NT2/D1 (cell line): Measurements from ENCODE around the gene ALDH1B1.

Source experiments
- DNase-seq: peaks from one replicate; pipeline ENCODE4 v3.0.0-alpha.2; 2011; ENCODE audit warnings: low read depth, low spot score
- H3K27me3 ChIP-seq: 2 replicates; pipeline ENCODE4 v1.6.0; 2011; ENCODE audit warnings: mild to moderate bottlenecking; ENCODE audit not compliant: insufficient read length, insufficient read depth
- H3K36me3 ChIP-seq: 2 replicates; pipeline ENCODE4 v1.6.1; 2011; ENCODE audit warnings: mild to moderate bottlenecking, low read length, mixed read lengths; ENCODE audit not compliant: insufficient read depth, insufficient read length
- H3K4me1 ChIP-seq: 2 replicates; pipeline ENCODE4 v1.5.1; 2011; ENCODE audit not compliant: insufficient read depth, insufficient read length
- H3K4me3 ChIP-seq: 2 replicates; pipeline ENCODE4 v1.5.1; 2011; ENCODE audit warnings: low read depth; ENCODE audit not compliant: insufficient read length
- H3K9ac ChIP-seq: 2 replicates; pipeline ENCODE4 v1.6.0; 2011; ENCODE audit warnings: low read depth; ENCODE audit not compliant: insufficient read length
- H3K9me3 ChIP-seq: 2 replicates; pipeline ENCODE4 v1.5.1; 2011; ENCODE audit warnings: mild to moderate bottlenecking, low read length; ENCODE audit not compliant: insufficient read depth
- SUZ12 ChIP-seq: IDR thresholded peaks from 2 replicates; pipeline ENCODE4 v1.6.1; 2011; ENCODE audit not compliant: insufficient read length, insufficient read depth; ENCODE audit errors: extremely low read depth
- YY1 ChIP-seq: IDR thresholded peaks from 2 replicates; pipeline ENCODE4 v1.6.1; 2011; ENCODE audit not compliant: insufficient read length, insufficient read depth
- ZNF274 ChIP-seq: IDR thresholded peaks from 2 replicates; pipeline ENCODE4 v1.6.1; 2011; ENCODE audit warnings: mild to moderate bottlenecking, low read depth, low read length

ALDH1B1 gene

GRCh38 chr9:38363589-38363925 is 28.9 kb upstream of the ALDH1B1 start:
- DNase-seq, result no peak
- TF ChIP-seq YY1 (no peak), SUZ12 (no peak), ZNF274 (no peak)
- H3K9me3 ChIP-seq, result no peaks in the 10 kb centered on the region

DNA sequence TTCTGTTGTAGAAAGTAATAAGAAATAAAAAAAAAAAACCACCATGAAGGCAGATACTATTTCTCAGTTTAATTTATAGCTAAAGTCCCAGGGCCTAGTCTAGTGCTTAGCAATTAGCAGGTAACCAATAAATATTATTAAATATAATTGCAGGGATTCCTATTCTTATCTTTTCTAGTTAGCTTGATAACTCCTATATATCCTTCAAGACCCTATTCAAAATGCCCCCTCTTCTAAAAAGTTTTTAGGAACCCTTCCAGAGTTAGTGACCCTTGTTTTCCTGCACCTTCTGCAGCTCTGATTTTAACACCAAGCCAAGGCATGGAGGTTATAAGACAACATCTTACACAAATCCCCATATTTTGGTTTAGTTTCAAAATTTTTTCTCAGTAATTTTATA is 24.6 kb upstream of the ALDH1B1 start:
- H3K4me3 ChIP-seq, result no peak overlapping the region
- no peaks in the 10 kb centered on the region for H3K9me3 ChIP-seq
- DNase-seq, result no peak
- peaks cover 8% of the 10 kb centered on the region for H3K4me1 ChIP-seq
- H3K36me3 ChIP-seq, result no peaks in the 10 kb centered on the region
- H3K9ac ChIP-seq, result no peak overlapping the region
- TF ChIP-seq ZNF274 (no peak), SUZ12 (no peak), YY1 (no peak)
- peaks cover 3% of the 10 kb centered on the region for H3K27me3 ChIP-seq

More at GRCh38 chr9:38363589-38363925, 28.9 kb upstream of the ALDH1B1 start:
- Histone ChIP-seq H3K4me1 (peaks cover 7% of the 10 kb centered on the region), H3K27me3 (peaks cover 2% of the 10 kb centered on the region), H3K36me3 (no peaks in the 10 kb centered on the region), H3K9ac (no peak overlapping the region), H3K4me3 (no peak overlapping the region)

DNA sequence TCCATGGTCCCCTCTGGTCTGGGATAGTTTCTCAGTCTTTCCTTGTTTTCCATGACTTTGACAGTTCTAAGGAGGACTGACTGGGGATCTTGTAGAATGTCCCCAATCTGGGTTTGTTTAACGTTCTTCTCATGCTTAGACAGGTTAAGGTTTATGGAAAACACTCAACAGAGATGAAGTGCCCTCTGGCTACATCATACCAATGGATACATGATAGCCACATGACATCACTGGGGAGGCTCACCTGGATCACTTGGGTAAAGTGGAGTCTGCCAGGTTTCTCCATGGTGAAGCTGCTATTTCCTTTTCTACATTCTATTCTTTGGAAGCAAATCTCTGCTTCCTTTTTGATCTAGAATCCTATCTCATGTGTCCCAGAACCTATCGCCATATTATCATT is 23.8 kb upstream of the ALDH1B1 start:
- no peak overlapping the region for H3K9ac ChIP-seq
- no peaks in the 10 kb centered on the region for H3K36me3 ChIP-seq
- TF ChIP-seq SUZ12, result no peak
- no peak for TF ChIP-seq ZNF274
- TF ChIP-seq YY1, result no peak
- peaks cover 8% of the 10 kb centered on the region for H3K4me1 ChIP-seq
- DNase-seq, result no peak
- no peaks in the 10 kb centered on the region for H3K9me3 ChIP-seq
- H3K4me3 ChIP-seq, result no peak overlapping the region
- peaks cover 5% of the 10 kb centered on the region for H3K27me3 ChIP-seq

GRCh38 chr9:38370176-38370575 is 22.3 kb upstream of the ALDH1B1 start:
- no peaks in the 10 kb centered on the region for H3K36me3 ChIP-seq
- no peak overlapping the region for H3K4me3 ChIP-seq
- TF ChIP-seq YY1, result no peak
- TF ChIP-seq SUZ12, result no peak
- no peak for TF ChIP-seq ZNF274
- H3K9me3 ChIP-seq, result no peaks in the 10 kb centered on the region
- no peak overlapping the region for H3K9ac ChIP-seq
- no peak for DNase-seq
- H3K4me1 ChIP-seq, result peaks cover 8% of the 10 kb centered on the region
- H3K27me3 ChIP-seq, result peaks cover 5% of the 10 kb centered on the region

GRCh38 chr9:38371495-38371894 is 21.0 kb upstream of the ALDH1B1 start:
- H3K4me3 ChIP-seq, result no peak overlapping the region
- no peak for TF ChIP-seq ZNF274
- TF ChIP-seq SUZ12, result no peak
- no peak for TF ChIP-seq YY1
- H3K36me3 ChIP-seq, result no peaks in the 10 kb centered on the region
- H3K9me3 ChIP-seq, result no peaks in the 10 kb centered on the region
- no peak for DNase-seq
- H3K4me1 ChIP-seq, result peaks cover 8% of the 10 kb centered on the region
- peaks cover 7% of the 10 kb centered on the region for H3K27me3 ChIP-seq
- no peak overlapping the region for H3K9ac ChIP-seq

- Histone ChIP-seq H3K9ac (no peak overlapping the region), H3K4me1 (peaks cover 8% of the 10 kb centered on the region), H3K9me3 (peaks cover 6% of the 10 kb centered on the region; the same call in 1 of the 2 replicates), H3K27me3 (peaks cover 12% of the 10 kb centered on the region), H3K4me3 (no peak overlapping the region), H3K36me3 (no peaks in the 10 kb centered on the region)
- no peak for DNase-seq
- TF ChIP-seq SUZ12, result no peak
- no peak for TF ChIP-seq YY1
- no peak for TF ChIP-seq ZNF274
Observed at GRCh38 chr9:38372762-38373619, 19.5 kb upstream of the ALDH1B1 start.

DNA sequence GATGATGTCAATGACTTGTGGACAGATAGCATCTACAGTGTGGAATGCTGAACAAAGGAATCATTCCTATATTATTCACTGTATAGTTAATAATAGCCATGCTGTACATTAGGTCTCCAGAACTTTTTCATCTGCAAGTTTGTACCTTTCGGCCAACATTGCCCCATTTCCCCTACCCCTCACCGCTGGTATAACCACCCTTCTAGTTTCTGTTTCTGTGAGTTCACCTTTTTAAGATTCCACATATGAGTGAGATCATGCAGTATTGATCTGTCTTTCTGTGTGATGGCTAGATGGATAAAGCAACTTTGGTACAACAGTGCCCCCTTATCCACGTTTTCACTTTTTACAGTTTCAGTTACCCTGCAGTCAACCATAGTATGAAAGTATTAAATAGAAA is 18.8 kb upstream of the ALDH1B1 start:
- H3K36me3 ChIP-seq, result no peaks in the 10 kb centered on the region
- H3K9ac ChIP-seq, result no peak overlapping the region
- peaks cover 12% of the 10 kb centered on the region; the same call in 1 of the 2 replicates for H3K9me3 ChIP-seq
- H3K27me3 ChIP-seq, result peaks cover 14% of the 10 kb centered on the region
- H3K4me3 ChIP-seq, result no peak overlapping the region
- TF ChIP-seq ZNF274 (no peak), YY1 (no peak), SUZ12 (no peak)
- DNase-seq, result no peak
- H3K4me1 ChIP-seq, result peaks cover 8% of the 10 kb centered on the region
